ENCODE results near the gene TRAPPC3.
"Not testable (repeated sequence)": the region's sequence is repeated elsewhere in the genome, so short reads cannot be mapped to it uniquely, and the experiment has no call there.

The TRAPPC3 gene

GRCh38 chr1:36160949-36161485 is 11.7 kb upstream of the TRAPPC3 start:
- no peak for TF ChIP-seq CTCF (IDR thresholded peaks at IDR 0.05; ENCODE audit: insufficient read depth, low read length, poor library complexity, severe bottlenecking)
- TF ChIP-seq EZH2phosphoT487 (conservative IDR thresholded peaks at IDR 0.05; ENCODE audit: low read length) = no peak
- Histone ChIP-seq H3K36me3 (ENCODE audit: low read length) (no peaks in the 10 kb centered on the region), H3F3A (ENCODE audit: insufficient read depth) (peaks cover 4% of the 10 kb centered on the region; the same call in 1 of the 2 replicates), H3K27ac (ENCODE audit: low read depth, low read length) (peak overlapping the region; percentile 16; the same call in 1 of the 2 replicates), H3K9ac (ENCODE audit: low read length) (peak overlapping the region; percentile 16; the same call in 1 of the 2 replicates), H3K4me3 (ENCODE audit: insufficient read depth, low read length, poor library complexity, severe bottlenecking) (no peak overlapping the region), H3K9me3 (ENCODE audit: insufficient read depth, low read length) (no peaks in the 10 kb centered on the region), H3K9me2 (replicated peaks; ENCODE audit: insufficient read depth, low read length) (no peaks in the 10 kb centered on the region), H2AFZ (ENCODE audit: low read depth, low read length, severe bottlenecking) (no peak overlapping the region), H4K20me1 (ENCODE audit: low read depth, low read length) (no peaks in the 10 kb centered on the region), H3K4me2 (ENCODE audit: low read depth, low read length, poor library complexity, severe bottlenecking) (peak overlapping the region; percentile 5), H3K27me3 (ENCODE audit: low read length) (no peaks in the 10 kb centered on the region), H3K79me2 (ENCODE audit: insufficient read depth, low read length) (peaks cover 72% of the 10 kb centered on the region)

- H3K36me3 ChIP-seq (ENCODE audit: low read length) = no peaks in the 10 kb centered on the region
- H3K27me3 ChIP-seq (ENCODE audit: low read length) = no peaks in the 10 kb centered on the region
- H3K79me2 ChIP-seq (ENCODE audit: insufficient read depth, low read length) = peaks cover 72% of the 10 kb centered on the region
- H3K4me3 ChIP-seq (ENCODE audit: insufficient read depth, low read length, poor library complexity, severe bottlenecking) = no peak overlapping the region
- no peaks in the 10 kb centered on the region for H3K9me3 ChIP-seq (ENCODE audit: insufficient read depth, low read length)
- H3K4me2 ChIP-seq (ENCODE audit: low read depth, low read length, poor library complexity, severe bottlenecking) = peak overlapping the region; percentile 5
- no peaks in the 10 kb centered on the region for H3K9me2 ChIP-seq (replicated peaks; ENCODE audit: insufficient read depth, low read length)
- H2AFZ ChIP-seq (ENCODE audit: low read depth, low read length, severe bottlenecking) = no peak overlapping the region
- TF ChIP-seq CTCF (IDR thresholded peaks at IDR 0.05; ENCODE audit: insufficient read depth, low read length, poor library complexity, severe bottlenecking) = no peak
- no peak for TF ChIP-seq EZH2phosphoT487 (conservative IDR thresholded peaks at IDR 0.05; ENCODE audit: low read length)
- peaks cover 4% of the 10 kb centered on the region; the same call in 1 of the 2 replicates for H3F3A ChIP-seq (ENCODE audit: insufficient read depth)
- H3K9ac ChIP-seq (ENCODE audit: low read length) = peak overlapping the region; percentile 16; the same call in 1 of the 2 replicates
- H4K20me1 ChIP-seq (ENCODE audit: low read depth, low read length) = no peaks in the 10 kb centered on the region
- peak overlapping the region; percentile 16; the same call in 1 of the 2 replicates for H3K27ac ChIP-seq (ENCODE audit: low read depth, low read length)
Observed at GRCh38 chr1:36160388-36160948, 11.2 kb upstream of the TRAPPC3 start.

GRCh38 chr1:36159614-36160387 is 10.5 kb upstream of the TRAPPC3 start:
- TF ChIP-seq EZH2phosphoT487 (conservative IDR thresholded peaks at IDR 0.05; ENCODE audit: low read length) (no peak), CTCF (IDR thresholded peaks at IDR 0.05; ENCODE audit: insufficient read depth, low read length, poor library complexity, severe bottlenecking) (no peak)
- Histone ChIP-seq H3K9me3 (ENCODE audit: insufficient read depth, low read length) (no peaks in the 10 kb centered on the region), H3K27ac (ENCODE audit: low read depth, low read length) (no peak overlapping the region), H3F3A (ENCODE audit: insufficient read depth) (peaks cover 4% of the 10 kb centered on the region; the same call in 1 of the 2 replicates), H3K9me2 (replicated peaks; ENCODE audit: insufficient read depth, low read length) (no peaks in the 10 kb centered on the region), H3K79me2 (ENCODE audit: insufficient read depth, low read length) (peaks cover 72% of the 10 kb centered on the region), H3K9ac (ENCODE audit: low read length) (peak overlapping the region; percentile 16; the same call in 1 of the 2 replicates), H2AFZ (ENCODE audit: low read depth, low read length, severe bottlenecking) (no peak overlapping the region), H4K20me1 (ENCODE audit: low read depth, low read length) (no peaks in the 10 kb centered on the region), H3K27me3 (ENCODE audit: low read length) (no peaks in the 10 kb centered on the region), H3K36me3 (ENCODE audit: low read length) (no peaks in the 10 kb centered on the region), H3K4me3 (ENCODE audit: insufficient read depth, low read length, poor library complexity, severe bottlenecking) (no peak overlapping the region), H3K4me2 (ENCODE audit: low read depth, low read length, poor library complexity, severe bottlenecking) (peak overlapping the region; percentile 5)

- H3K27ac ChIP-seq (ENCODE audit: low read depth, low read length); H3K27me3 ChIP-seq (ENCODE audit: low read length); H3K36me3 ChIP-seq (ENCODE audit: low read length); H3K4me2 ChIP-seq (ENCODE audit: low read depth, low read length, poor library complexity, severe bottlenecking); H3K4me3 ChIP-seq (ENCODE audit: insufficient read depth, low read length, poor library complexity, severe bottlenecking); H3K9me3 ChIP-seq (ENCODE audit: insufficient read depth, low read length); H3K9me2 ChIP-seq (replicated peaks; ENCODE audit: insufficient read depth, low read length); H3K9ac ChIP-seq (ENCODE audit: low read length); H3F3A ChIP-seq (ENCODE audit: insufficient read depth); H2AFZ ChIP-seq (ENCODE audit: low read depth, low read length, severe bottlenecking); H4K20me1 ChIP-seq (ENCODE audit: low read depth, low read length): not testable (repeated sequence)
- peaks cover 63% of the 10 kb centered on the region for H3K79me2 ChIP-seq (ENCODE audit: insufficient read depth, low read length)
Observed at GRCh38 chr1:36158827-36159252, 9.6 kb upstream of the TRAPPC3 start.

Measured in SU-DHL-6 (cell line).